GM19455 (cell line): ENCODE data around the gene NRIP1.

Source experiments
- ATAC-seq: cut with Tn5 transposase; IDR thresholded peaks from one replicate; pipeline ENCODE4 v1.9.1; 2021; ENCODE audit not compliant: unreplicated experiment

Gene NRIP1

DNA sequence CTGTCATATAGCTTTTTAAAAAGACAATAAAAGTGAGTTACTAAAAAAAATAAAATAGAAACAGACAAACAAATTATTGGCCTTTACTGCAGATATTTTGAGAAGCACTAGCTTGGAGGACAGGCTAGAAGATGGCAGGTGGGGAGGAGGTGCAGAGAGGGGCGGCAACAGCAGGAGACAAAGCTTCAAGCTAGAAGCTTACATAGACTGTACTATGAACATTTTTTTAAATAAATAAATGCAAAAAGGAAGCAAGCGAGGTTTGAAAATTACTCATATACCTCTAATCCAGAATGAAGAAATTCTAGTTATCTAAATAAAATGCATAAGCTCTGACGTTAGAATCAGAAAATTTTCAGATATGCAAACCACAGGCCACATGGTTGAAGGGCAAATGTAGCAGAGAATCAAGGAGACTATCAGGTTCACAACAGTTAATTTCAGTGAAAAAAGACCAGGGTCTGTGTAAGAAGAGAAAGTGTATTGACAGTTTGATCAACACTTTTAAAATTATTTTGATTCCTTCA, 54.9 kb downstream of the NRIP1 start:
- no peak for ATAC-seq

DNA sequence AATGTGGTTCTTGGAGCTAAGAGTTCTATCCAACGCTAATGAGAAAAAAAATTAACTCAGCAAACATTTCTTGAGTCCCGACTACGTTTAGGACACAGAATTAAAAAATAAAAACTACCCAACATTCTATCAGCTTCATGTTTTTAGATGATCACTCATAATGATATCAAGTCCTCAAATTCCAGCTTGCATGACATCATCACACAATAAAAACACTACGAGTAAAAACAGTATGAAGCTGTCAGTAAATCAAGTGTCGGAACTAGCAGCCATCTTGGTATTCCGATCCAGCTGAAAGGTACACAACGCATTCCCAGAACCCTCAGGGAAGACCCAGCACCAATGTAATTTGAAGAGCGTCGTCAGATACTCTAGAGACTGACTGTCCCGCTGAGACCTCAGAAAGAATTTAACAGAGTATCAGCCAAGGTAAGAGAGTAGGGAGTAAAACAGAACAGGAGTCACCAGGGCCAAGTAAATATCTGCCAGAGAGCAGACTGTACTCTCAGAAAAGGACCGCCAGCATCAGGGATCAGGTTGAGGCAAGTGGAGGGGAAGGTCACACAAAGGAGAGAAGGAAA, 57.0 kb downstream of the NRIP1 start:
- no peak for ATAC-seq

DNA sequence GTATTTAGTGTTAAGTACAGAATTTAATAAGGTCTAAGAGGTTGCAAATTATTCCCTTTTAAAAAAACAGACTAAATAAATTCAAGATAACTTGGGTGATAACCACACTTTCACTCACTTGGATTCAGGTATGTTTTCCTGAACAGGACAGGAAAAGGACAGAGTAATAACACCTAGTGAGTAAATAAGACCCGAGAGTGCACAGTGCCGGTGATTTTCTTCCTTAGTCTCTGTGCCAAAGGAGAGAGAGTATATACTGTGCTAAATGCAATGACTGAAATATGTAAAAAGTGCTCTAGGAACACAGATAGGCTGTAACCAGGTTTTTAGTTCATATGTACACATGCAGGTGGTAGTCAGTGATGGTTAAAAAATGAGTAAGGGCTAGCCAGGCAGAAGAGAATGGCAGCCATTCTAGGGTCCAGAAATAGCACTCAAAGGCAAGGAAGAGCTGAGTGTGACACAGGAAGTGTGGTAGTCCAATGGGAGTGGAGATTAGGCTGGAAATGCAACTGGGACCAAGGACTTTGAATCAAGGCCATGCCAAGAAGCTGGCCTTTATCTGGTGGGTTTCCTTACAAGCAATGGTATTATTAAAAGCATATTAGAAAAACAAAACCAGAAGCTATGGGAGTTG, 58.1 kb downstream of the NRIP1 start:
- ATAC-seq, result no peak

DNA sequence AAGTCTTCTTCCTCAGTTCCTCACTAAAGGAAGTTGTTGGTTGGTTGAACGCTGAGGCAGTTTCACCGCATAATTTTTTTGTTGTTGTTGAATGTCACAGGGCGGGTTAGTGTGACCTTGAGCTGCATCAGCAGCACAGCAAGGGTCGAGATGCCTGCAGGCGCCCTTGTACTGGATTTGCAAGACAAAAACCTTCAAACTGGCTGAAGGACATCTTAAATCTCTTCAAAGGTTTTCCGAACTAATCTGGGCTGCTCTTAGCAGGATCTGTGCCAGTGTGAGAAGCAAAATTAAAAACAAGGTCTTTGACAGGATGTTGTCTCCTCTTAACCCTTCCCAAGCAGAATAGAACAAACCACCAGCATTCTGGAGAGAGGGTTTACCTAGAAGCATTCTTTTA, 59.4 kb downstream of the NRIP1 start:
- ATAC-seq, result no peak

DNA sequence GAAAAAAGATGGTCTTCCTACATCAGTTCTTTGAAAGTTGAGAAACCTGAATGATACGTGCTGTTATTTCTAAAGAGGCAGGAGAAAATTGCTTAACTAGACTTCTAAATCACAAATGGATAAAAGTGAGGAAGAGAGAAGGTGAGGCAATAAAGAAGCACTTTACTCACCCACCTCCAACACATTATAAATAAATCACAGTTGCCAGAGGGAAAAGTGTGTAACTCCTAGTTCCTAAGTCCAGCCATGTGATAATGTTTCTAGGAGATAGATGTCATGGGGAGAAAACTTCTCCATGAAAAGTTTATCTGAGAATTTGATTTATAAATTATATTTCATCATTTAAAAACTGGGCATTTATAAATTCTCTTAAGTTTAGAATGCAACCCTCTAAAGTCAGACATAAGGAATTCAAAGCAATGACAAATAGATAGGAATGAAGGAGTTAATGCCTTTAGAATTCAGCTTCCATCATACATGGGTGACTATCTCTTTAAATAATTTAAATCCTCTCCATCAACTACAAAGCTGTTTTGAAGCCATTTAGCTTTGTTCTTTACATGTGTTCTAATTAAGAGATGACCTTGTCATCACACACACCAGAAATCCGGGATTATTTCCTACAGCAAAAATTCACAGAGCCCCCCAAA, 60.0 kb downstream of the NRIP1 start:
- no peak for ATAC-seq

DNA sequence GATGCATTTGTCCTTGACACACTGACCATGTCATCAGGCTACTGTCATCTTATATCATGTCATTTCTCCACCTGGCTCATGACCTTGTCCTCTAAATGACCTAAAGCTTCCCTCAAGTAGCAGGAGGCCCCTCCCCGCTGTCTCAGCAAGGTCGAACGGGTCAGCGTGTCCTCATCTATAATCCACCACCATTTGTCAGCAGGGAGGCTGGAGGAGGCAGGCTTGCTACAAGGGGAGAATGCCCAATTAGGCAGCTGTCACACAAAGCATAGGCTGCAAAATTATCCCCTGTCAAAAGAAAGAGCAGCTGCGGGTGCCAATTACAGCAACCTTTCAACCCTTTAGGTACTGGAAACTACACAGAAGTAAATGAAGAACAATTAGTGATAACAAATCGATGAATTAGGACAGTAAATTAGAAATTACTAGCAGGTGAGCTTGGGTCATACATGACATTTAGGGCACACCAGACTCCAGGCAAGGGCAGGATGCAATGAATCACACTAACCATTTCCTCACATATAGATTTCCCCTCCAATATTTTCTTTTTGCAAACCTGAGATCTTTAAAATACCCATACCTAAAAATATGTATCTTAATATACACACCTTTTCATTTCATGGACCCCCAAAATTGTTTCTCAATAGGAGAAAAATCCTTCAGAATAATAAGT, 61.2 kb downstream of the NRIP1 start:
- no peak for ATAC-seq

DNA sequence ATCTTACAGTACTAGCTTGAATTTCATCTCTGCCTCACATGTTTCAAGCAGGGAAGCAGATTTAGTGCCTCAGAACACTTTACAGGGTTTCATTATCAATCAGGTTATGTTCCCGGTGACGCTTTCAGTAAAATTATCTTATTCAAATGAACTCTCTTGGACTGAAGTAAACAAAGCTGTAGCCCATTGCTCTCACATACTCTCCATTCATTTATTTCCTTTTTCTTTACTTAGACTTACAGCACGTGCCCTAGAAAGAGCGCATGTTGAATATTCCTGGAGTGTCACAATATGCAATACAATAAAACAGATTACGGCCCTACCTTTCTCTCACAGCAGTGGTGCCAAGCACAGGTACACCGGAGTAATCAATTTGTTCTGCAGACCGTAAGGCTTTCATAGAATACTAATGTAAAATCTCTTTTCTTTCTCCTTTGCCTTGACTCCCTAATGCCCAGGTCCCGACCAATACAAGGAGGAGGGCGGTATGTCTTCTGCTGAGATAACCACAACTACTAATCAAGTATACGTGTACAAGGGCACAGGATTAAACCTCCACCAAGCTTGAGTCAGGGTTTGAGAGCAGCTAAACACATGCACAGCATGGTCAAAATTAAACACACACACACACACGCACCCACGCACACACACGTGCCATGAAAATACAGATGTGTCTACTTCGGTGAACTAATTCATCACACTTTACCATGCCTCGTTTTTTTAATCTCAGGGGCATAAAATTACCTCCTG, 62.8 kb downstream of the NRIP1 start:
- ATAC-seq, result peak; percentile 90

DNA sequence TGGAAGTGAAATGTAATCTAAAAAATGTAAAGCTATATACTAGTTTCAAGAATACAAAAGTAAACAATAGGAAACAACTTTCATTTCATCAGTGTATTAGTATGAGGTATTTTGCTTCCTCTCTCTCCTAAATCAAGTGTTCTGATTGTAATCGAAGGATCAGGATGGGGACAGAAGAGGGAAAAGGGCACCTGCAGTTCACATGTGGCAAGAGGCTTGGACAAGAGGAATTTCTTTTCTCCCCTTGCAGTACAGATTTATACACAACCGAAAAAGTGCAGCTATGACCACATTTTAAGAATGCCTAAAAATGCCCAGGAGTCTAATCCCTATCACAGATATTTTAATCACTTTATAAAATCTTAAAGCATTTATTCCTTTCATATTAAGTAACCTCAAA, 63.7 kb downstream of the NRIP1 start:
- ATAC-seq, result no peak

DNA sequence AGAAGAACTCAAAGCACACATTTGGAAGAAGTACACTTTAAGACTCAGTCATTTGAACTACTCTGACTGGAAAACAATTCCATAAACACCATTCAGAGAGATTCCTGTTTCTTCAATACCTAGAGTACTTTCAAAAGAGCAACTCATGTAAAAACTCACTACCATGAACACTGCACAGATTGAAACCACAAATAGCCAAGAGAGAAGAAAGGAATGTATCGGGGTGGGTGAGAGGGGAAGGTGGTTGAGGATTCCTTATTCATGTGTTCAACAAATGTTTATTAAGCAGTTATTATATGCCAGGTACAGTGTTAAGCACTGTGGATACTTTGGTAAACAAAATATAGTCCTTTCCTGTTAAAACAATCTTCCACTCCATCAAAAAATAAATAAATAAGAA, 64.7 kb downstream of the NRIP1 start:
- ATAC-seq, result no peak

DNA sequence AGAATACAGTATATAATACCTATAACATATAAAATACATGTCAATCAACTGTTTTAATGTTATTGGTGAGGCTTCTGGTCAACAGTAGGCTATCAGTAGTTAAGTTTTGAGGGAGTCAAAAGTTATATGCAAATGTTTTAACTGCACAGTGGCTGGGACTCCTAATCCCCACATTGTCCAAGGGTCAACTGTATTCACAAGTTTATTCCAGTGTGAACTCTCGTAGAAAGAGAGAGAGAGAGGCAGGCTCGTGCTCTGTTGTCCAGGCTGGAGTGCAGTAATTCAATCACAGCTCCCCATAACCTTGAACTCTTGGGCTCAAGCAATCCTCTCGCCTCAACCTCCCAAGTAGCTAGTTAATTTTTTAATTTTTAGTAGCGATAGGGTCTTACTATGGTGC, 66.0 kb downstream of the NRIP1 start:
- no peak for ATAC-seq

DNA sequence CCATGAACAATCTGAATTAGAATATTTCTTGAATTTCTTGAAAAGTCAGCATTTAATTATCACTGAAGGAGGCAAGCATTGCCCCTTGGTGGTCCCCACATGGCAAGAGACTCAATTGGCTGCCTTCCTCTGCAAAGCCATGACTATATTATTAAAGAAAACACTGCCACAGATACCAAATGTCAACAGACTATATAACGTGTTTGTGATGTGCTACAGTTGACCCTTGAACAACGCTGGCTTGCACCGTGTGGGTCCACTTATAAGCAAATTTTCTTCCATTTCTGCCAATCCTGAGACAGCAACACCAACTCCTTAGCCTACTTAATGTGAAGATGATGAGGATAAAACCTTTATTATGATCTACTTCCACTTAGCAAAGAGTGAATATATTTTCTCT, 66.5 kb downstream of the NRIP1 start:
- ATAC-seq, result no peak

DNA sequence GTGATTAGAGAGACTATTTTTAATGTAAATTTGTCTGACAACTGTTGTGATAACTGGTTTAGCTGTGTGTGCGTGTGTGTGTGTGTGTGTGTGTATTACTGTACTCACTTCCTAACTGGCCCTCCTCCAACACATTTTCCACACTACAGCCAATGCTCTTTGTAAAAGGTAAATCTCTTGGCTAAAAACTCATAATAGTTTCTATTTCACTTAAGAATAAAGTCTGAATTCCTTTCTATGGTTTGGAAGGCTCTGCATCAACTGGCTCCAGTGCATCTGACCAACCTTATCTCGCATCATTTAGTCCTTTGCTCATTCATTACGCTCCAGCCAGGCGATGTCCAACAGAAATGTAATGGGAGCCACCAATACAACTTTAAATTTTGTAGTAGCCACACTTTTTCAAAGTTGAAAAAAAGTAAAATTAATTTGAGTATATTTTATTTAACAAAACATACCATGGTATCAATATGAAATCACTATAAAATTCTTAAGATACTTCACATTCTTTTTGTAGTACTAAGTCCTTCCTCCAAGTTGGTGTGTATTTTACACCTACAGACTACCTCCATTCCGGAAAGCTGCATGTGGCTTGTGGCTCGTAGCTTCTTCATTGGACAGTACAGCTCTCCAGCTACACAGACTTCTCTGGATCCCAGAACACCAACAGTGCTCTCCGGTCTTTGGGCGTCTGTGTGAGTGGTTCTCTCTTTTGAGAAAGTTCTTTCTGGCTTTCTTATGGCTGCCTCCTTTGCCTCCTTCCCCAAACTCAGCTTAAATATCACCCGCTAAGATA, 68.9 kb downstream of the NRIP1 start:
- no peak for ATAC-seq

DNA sequence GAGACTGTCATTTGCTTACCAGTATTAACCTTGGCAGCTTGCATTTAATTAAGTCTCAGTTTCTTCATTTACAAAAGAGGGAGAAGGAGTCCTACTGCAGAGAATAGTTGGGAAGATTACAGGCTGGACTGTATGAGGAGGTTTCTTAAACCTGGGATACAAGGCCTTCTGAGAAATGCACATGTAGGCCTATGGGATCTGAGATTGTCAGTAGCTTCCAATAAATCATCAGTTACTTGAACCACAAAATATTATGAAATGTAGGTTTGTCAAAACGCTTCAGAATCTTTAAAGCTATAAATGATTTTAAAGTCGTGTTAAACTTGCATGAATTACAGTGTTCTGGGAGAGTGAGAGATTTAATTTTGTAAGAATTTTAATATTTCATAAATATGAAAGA, 69.6 kb downstream of the NRIP1 start:
- no peak for ATAC-seq

DNA sequence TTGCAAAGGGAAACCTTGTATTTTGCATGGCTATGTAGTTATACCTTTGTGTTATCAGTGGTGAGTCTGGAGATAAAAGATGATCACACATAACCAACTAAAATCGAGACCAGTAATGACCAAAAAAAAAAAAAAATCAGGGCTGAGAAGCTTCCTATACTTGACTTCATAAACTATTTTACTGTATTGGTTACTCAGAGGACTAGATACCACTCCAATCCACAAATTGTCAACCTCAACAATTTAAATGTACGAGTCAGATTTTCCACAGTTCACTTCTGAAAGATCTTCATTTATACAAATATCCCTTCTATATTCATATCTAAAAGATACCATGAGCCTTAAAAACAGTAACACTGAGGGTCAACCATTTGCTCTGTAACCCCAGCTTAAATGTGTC, 71.7 kb downstream of the NRIP1 start:
- no peak for ATAC-seq

DNA sequence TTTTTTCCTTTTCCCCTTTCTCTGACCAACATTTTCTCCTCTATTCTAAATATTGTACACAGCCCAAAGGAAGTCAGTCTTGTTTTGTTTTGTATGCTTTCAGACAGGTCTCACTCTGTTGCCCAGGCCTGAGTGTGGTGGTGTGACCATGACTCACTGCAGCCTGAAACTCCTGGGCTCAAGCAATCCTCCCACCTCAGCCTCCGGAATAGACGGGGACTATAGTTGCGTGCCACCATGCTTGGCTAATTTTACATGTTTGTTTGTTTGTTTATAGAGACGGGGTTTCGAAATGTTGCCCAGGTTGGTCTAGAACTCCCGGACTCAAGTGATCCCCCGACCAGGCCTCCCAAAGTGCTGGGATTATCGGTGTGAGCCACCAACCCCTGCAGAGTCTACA, 72.8 kb downstream of the NRIP1 start:
- no peak for ATAC-seq

DNA sequence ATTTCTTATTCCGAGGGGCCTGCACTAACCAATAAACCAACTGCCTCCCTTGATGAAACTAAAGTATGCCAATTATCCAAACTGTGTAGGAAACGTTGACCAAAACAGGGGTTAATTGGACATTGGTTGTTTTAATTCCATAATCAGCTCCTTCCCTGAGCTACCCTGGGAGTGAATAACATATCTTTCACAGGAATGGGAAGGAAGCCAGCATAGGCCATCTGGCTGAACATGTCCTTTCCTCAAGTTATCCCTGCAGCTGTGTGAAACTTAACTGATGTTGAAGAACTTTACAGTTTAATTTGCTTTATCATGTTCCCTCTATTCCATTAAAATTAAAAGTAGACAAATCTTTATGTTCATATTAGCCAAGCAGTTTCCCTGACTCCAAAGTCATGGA, 75.4 kb downstream of the NRIP1 start:
- ATAC-seq, result no peak

DNA sequence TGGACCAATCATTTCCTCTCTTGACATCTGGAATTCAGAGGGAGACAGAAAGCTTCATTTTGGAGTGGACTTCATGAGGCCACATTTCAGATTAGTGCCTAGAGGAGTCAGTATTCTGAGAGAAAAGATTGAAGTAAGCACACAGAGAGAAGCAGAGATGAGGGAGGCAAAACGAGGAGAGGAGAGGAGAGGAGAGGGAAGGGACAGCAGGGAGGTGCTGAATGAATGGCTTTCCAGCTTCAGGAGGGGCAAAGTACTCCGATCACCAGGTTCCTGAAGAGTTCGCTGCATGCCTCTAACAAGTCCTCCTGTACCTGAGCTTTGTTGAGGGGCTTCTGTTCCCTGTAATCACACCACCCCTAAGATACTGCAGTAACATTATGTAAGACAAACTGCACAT, 76.0 kb downstream of the NRIP1 start:
- no peak for ATAC-seq

DNA sequence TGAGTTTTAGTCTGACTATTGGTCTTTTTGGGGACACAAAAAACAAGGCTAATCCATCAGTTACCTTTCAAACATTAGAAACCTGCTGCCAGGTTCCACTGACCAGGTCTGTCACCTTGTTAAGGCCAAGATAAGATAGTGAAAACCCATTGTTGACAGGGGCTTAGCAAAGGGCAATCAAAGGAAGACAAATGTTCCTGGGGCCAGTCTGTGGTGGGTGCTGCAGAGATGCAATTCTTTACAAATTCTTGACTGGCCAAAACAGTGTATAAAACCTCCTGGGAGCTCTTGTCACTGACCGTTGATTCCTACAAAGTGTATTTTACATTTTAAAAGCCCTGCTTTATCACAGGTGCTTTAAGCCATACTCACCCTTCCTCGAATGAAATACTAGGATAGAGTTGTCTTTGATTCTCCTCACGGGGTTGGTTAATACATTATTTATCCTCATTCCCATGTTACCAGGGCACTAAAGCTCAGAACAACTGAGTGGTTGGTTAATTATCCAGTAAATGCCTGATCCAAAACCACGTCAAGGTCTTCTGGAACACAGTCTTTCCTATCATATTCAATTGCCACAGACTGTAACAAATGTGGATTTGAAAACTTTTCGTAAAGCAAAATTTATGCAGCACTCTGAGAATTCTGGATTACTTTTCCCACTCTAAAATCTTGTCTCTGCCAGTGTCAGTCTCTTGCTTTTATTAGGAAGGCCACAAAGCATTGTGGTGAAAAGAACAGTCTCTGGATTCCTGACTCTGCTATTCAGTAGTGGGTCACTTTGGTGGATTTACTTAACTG, 77.2 kb downstream of the NRIP1 start:
- ATAC-seq, result no peak

DNA sequence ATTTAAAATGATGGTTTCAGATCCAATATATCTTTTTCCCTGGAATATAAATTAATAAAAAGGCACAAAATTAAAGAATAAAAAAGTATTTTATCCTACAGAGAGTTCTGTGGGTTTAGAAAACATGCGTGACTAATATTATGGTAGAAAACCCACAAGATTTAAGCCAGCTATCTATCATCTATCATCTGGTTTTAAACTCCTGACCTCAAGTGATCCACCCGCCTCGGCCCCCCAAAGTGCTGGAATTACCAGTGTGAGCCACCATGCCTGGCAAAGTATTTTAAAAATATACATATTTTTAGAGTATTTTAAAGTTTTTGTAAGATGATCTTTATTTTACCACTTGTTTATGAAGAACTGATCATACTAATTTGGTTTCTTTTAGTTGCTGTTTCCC, 79.5 kb downstream of the NRIP1 start:
- no peak for ATAC-seq

DNA sequence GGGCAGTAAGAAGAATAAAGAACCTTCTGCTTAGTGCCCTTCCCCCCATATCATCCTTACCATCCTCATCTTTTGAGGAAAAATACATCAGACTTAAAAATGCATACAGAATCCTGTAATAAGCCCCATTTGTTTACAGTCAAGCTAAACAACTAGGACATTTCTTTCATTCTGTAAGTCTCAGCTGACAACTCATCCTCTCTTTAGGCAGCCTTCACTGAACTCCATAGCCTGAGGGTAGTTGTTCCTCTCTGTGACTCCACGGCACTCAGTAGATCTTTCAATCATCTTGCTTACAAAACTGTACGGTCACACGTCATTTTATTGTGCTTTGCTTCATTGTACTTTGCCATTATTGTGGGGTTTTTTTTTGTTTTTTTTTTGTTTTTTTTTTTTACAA, 82.5 kb downstream of the NRIP1 start:
- no peak for ATAC-seq
